T47D (cell line): ENCODE data around the gene SENP5.

Experiments used
- DNase-seq, 2 experiments: peaks; one replicate each; pipeline versions ENCODE4 v3.0.0 to v3.0.0-alpha.2; 2011 to 2012; ENCODE audit warnings: low read depth in 1 of 2, low spot score in 1 of 2
- JUND ChIP-seq: IDR thresholded peaks from 2 replicates; pipeline ENCODE4 v1.6.1; 2012; ENCODE audit warnings: low read depth
- in situ Hi-C: cut with HindIII; loops from 2 replicates; pipeline ENCODE4 v1.10.0; 2016; ENCODE audit warnings: low sequenced_read_pairs, low pct_unique_long_range_greater_than_20kb

The SENP5 gene

DNA sequence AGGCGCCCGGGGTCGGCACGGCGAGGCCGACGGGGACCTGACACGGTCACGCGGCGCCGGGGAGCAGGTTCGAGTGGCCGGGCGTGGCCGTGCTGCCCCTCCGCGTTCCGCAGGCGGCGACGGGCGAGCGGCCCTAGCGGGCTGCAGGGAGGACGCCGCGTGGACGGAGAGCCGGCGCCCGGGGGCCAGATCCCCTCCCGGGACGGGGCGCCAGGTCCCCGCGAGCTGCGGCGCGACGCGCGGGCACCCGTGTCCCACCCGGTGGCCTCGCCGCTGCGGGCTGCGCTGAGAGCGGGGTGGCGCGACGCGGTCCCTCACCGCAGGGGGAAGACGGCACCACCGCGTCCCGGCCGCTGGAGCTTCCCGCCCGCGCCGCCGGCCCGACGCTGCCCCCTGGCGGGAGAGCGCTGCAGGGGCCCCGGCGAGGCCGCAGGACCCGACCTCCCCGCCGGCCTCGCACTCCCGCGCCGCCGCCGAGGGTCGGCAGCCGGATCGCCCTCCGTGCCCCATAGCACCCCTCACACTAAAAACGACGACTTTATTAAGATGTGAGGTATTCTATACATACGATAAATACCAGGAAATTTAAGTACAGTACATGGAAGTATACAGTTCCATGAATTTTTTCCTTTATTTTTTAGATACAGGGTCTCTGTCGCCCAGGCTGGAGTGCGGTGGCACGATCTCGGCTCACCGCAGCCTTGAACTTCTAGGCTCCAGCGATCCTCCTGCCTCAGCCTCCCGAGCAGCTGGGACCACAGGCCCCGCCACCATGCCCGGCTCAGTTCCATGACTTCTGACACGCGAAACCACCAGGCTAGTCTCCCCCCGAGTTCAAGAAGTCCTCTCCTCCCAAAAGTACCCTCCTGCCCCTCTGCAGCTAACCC lies 102.2 kb downstream of the SENP5 start:
- TF ChIP-seq JUND: no peak
- in situ Hi-C loops: no loop called here
- peak; percentile 83 to 95 for DNase-seq

DNA sequence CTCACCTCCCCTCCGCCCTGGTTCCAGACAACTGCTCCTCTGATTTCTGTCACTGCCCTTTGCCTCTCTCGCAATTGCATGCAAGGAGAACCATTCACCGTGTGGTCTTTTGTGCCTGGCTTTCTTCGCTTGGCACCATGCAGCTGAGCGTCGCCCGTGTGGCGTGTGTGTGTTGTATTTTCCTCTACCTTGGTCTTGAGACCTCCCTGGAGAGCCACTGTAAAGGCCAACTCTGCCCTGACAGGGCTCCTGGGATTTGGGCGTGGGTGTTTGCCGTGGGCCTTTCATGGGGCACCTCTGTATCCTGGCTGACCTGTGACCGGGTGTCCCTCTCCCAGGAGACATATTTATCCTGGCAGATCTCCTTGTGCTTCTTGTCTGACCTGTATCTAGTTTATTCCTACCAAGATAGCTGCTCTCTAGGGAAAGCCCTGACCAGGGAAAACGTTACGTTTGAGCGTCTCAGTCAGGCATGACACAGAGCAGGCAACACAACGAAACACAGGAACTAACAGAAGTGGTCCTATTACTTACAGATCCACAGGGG lies 102.9 kb downstream of the SENP5 start:
- in situ Hi-C loops: no loop called here
- TF ChIP-seq JUND: no peak
- no peak for DNase-seq

DNA sequence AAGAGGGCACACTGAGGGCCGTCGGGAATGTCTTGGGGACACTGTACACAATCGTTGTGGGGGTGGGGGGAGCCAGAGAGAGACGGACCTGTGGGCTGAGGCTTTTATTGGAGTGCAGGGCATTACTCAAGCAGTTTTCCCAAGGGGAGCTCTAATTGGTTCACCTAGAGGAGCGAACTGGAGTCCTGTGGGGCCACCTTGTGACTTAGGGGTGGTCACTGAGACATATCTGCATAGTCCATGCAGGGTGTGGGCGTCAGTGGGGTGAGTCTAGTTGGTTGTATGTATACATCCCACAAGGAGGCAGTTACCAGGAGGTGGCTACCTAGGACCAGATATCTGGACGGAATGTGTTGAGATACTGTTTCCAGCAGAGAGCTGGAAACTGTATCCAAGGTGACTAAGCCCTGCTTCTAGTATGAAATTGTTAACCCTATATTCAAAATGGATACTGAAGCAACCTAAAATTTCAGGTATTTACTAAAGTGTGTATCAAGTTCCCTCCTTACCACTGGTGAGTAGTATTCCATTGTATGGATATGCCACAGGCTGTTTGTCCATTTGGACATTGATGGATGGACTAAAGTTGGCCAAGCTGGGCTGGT lies 103.5 kb downstream of the SENP5 start:
- in situ Hi-C loops: no loop called here
- no peak for TF ChIP-seq JUND
- DNase-seq: peak in 1 of 2 experiments; percentile 60

DNA sequence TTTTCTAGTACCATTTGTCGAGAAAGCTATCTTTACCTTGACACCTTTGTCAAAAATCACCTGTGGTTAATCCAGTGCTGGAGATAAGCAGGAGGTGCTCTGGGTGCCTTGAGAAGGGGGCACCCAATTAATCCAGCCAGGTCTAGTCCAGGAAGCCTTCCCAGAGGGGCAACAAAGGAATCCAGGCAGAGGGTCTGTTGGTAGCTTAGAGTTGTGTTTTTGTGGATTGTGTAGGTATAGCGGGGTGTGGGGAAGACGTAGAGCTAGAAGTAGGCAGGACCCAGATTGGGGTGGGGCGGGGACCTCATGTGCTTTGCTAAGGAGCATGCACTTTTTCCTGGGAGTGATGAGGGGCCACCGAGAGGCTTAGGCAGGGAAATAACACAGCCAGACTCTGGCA lies 106.9 kb downstream of the SENP5 start:
- no peak for DNase-seq
- in situ Hi-C loops: no loop called here

DNA sequence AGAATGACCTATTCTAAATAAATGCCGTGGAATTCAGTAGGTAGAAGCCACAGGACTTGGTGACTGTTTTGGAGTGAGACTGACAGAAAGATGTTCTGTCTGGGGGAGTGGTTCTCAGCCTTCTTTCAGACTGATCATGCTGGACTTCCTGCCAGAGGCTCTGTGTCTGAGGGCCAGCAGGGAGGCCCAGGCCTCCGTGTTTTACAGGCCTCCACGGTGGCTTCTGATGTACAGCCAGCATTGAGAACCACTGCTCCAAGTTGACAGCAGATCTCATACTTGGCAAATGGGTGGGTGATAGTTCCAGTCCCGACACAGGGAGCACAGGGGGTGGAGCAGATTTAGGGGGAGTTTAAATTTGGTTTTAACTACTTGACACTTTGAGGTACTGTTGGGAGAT lies 107.6 kb downstream of the SENP5 start:
- DNase-seq: no peak
- TF ChIP-seq JUND: no peak
- in situ Hi-C loops: no loop called here

More for the DNA sequence above, 106.9 kb downstream of the SENP5 start:
- no peak for TF ChIP-seq JUND

DNA sequence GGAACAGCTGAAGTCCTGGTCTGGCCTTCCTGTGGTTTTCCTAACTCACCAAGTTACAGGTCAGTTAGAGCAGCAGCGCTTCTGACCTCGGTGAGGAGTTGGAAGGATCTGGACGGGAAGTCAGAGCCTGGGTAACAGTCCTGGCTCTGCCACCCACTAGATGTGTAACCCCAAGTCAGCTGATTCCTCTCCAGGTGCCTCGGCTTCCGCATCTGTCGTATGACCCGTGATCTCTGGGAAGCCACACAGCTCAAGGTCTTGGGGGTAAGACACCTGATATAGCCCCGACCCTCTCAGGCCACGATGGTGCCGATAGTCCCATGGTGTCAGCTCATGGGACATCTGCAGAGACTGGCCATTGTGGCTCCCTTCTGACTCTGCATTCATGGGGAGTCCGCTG lies 109.2 kb downstream of the SENP5 start:
- TF ChIP-seq JUND: no peak
- in situ Hi-C loops: no loop called here

DNA sequence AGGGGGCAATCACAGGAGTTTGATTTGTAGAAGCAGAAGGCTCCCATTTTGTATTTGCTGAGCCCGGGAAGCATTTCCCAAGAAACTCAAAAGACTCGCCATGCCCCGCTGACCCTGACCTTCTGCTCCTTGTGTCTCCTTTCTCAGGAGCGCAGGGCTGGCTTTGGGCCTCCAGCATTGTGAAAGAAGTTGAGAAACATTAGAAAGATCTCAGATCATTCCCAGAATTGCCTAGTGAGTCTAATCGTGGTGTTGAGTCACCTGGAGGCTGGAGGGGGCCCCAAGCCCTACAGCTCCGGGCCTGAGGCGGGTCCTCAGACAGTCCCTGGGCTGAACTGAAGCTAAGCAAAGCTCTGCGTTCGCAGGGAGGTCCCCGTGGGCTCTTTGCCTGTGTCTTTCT lies 111.8 kb downstream of the SENP5 start:
- no peak for TF ChIP-seq JUND
- no peak for DNase-seq
- in situ Hi-C loops: no loop called here

More for the DNA sequence above, 109.2 kb downstream of the SENP5 start:
- no peak for DNase-seq

DNA sequence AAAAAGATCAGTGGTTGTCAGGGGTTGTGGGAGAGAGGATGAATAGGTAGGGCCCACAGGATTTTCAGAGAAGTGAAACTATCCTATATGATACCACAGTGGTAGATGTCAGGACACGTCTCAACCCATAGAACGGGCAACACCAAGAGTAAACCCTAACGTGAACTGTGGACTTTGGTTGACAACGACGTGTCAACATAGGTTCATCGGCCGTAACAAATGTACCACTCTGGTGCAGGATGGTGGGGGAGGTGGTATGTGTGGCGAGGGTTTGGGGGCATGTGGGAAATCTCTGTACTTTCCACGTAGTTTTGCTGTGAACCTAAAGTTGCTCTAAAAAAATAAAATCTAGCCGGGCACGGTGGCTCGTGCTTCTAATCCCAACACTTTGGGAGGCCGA lies 113.9 kb downstream of the SENP5 start:
- DNase-seq: no peak
- in situ Hi-C loops: no loop called here
- no peak for TF ChIP-seq JUND

DNA sequence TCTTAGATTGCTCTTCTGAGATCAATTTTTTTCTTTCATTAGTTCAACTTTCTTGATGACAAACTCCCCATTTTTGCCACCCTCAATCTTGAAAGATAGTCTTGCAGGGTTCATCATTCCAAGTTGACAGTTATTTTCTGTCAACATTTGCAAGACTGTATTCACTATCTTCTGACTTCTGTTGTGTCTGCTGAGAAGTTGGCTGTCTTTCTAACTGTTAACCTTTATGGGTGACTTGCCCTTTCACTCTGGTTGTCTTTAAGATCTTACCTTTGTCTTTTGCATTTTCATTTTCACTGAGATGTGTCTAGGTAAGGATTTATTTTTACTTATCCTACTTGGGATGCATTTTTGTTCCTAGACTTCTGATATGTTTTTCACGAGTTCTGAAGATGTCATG lies 115.5 kb downstream of the SENP5 start:
- DNase-seq: no peak
- no peak for TF ChIP-seq JUND
- in situ Hi-C loops: no loop called here
